Testis (tissue), 3 donors: Measurements from ENCODE around the gene HOXC11. TPM values are rescaled to one million over a fixed set of nuclear protein-coding genes. Genes with fewer than 3 reads are reported as not detected.

Experiments
- DNase-seq: peaks from one replicate; pipeline ENCODE4 v3.0.0-alpha.2; 2019
- H3K27ac ChIP-seq, 2 donors: fragments of 200-600 bp; sonication (generic); one replicate each; pipeline ENCODE4 v1.5.1; 2019
- H3K27me3 ChIP-seq: fragments of 200-600 bp; sonication (generic); one replicate; pipeline ENCODE4 v1.5.1; 2019
- H3K36me3 ChIP-seq: fragments of 200-600 bp; sonication (generic); one replicate; pipeline ENCODE4 v1.5.1; 2017; ENCODE audit warnings: low read depth; ENCODE audit errors: missing control alignments
- H3K4me1 ChIP-seq: fragments of 200-600 bp; sonication (generic); one replicate; pipeline ENCODE4 v1.5.1; 2019
- H3K4me3 ChIP-seq, 2 donors: fragments of 200-600 bp; sonication (generic); one replicate each; pipeline ENCODE4 v1.5.1; 2017 to 2019
- H3K9me3 ChIP-seq: fragments of 200-600 bp; sonication (generic); one replicate; pipeline ENCODE4 v1.5.1; 2017
- CTCF ChIP-seq, 3 experiments: fragments of 450-650 bp in 2 of 3; fragments of 200-600 bp in 1 of 3; sonication (generic) in 1 of 3; IDR thresholded peaks; one replicate each; pipeline ENCODE4 v1.5.1; 2016 to 2019; ENCODE audit warnings: antibody characterized with exemption in 3 of 3, mild to moderate bottlenecking in 2 of 3, moderate library complexity in 1 of 3
- POLR2A ChIP-seq: fragments of 450-650 bp; IDR thresholded peaks from one replicate; pipeline ENCODE4 v1.6.1; 2017; ENCODE audit warnings: antibody characterized with exemption, mild to moderate bottlenecking, moderate library complexity
- WGBS, 2 donors: methylation state at CpG; one replicate each; pipeline ENCODE4 v1.1.5; 2018; 5-methylcytosine and 5-hydroxymethylcytosine counted together
- intact Hi-C: fragments of 100-400 bp; cut with DNase I; formaldehyde crosslinking; loops from one replicate; pipeline ENCODE4 v1.15.1; 2023; ENCODE audit warnings: low total_unique reads
- polyA plus RNA-seq: library from polyadenylated mRNA; stranded (reverse); fragments of 350-450 nt; fragmentation: Illumina TruSeq; extraction: RNeasy Lipid Tissue Mini Kit (QIAGEN cat#74804); gene quantifications from one replicate; pipeline ENCODE4 v1.2.3, GENCODE V29; 2014; ENCODE audit warnings: low read depth, low replicate concordance; ENCODE audit not compliant: insufficient read depth
- total RNA-seq, 2 donors: library from RNA; depleted of rRNA; stranded (reverse); fragments of >200 nt; gene quantifications; one replicate each; pipeline ENCODE4 v1.2.3, GENCODE V29; 2016

HOXC11 gene
- total and polyA plus RNA-seq, 3 donors from 2014 or later = 0.18 to 1.1 (median 0.25) TPM

- Histone ChIP-seq H3K27ac (no peak overlapping the region), H3K9me3 (no peaks in the 10 kb centered on the region), H3K4me1 (peaks cover 19% of the 10 kb centered on the region), H3K27me3 (no peaks in the 10 kb centered on the region), H3K36me3 (no peaks in the 10 kb centered on the region), H3K4me3 (peak overlapping the region in 1 of 2 donors; percentile 61)
- WGBS, 2 donors = 15 to 29% methylated on average over 15 to 50 of the region's 50 CpGs
- TF ChIP-seq POLR2A (no peak), CTCF (IDR thresholded peaks at IDR 0.05) (peak in 1 of 3 experiments; percentile 7)
- intact Hi-C loops = loop anchor here (5.0 to 10.0 kb wide), 2 partner anchors 211 to 216 kb away; no protein-coding TSS in a partner anchor
- no peak for DNase-seq
Measured at GRCh38 chr12:53985994-53986685, 13.2 kb downstream of the HOXC11 start.

DNA sequence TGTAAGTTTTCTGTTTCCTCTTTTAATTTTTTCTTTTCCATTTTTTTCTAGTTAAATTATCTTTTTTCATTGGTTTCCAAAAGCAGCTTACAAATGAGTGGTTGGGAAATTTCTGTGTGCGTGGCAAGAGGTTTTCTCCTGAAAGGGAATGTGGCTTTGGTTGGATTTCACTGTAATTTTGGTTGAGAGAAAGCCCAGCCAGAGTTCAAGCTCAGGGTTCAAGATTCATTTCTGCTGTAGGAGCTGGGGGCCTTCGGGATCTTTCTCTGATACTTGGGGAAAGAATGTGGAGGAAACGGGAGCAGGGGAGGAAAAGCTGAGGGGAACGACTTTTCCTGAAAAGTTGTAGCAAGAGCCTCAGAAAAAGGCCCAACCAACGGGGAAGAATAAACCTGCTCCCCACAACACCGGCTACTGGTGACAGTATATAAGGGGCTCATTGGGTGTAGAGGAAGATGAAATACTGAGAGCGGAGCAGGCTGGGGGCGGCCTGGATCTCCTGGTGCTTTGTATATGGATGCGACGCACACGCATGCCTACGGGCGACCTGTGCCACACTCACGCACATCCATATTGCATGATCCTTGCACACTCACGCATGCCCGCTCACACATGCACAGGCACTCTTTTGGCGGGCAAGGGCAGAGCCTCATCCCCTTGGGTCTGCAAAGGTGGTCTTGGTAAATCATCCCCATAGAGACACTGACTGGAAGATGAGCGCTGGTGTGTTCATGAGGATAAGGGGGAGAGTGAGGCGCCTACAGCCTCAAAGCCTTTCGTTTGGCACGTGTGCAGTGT is 14.0 kb downstream of the HOXC11 start:
- H3K9me3 ChIP-seq = no peaks in the 10 kb centered on the region
- H3K36me3 ChIP-seq = no peaks in the 10 kb centered on the region
- no peak for DNase-seq
- no peak overlapping the region for H3K4me3 ChIP-seq
- TF ChIP-seq CTCF (IDR thresholded peaks at IDR 0.05) (no peak), POLR2A (no peak)
- no peaks in the 10 kb centered on the region for H3K27me3 ChIP-seq
- WGBS, 2 donors = 54 to 69% methylated on average over 21 of the region's 21 CpGs
- intact Hi-C loops = loop anchor here (5.0 to 10.0 kb wide), 2 partner anchors 212 to 215 kb away; no protein-coding TSS in a partner anchor
- no peak overlapping the region for H3K27ac ChIP-seq
- H3K4me1 ChIP-seq = peaks cover 19% of the 10 kb centered on the region

DNA sequence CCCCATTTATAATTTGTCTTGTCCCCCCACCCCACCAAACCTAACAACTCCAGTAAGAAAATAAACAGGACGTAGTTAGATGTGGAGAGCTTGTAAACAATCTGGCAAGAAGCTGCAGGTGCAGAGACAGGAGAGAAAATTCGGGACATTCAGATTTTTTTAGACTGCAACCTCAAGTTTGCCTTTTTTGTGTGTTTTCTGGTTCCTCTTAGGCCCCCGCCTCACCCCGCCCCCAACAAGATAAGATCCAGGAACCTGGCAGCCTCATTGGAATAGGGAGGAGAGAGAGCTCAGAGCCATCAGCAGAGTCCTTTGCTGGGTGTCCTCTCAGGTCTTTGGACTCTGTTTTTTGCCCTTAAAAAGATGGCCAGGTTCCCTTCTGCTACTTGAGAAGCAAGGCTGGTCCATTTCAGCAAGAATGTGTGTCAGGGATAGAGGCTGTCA is 14.9 kb downstream of the HOXC11 start:
- no peak overlapping the region for H3K4me3 ChIP-seq
- H3K27ac ChIP-seq = no peak overlapping the region
- DNase-seq = no peak
- TF ChIP-seq CTCF (IDR thresholded peaks at IDR 0.05) (no peak), POLR2A (no peak)
- no peaks in the 10 kb centered on the region for H3K27me3 ChIP-seq
- no peaks in the 10 kb centered on the region for H3K36me3 ChIP-seq
- no peaks in the 10 kb centered on the region for H3K9me3 ChIP-seq
- H3K4me1 ChIP-seq = peaks cover 19% of the 10 kb centered on the region
- intact Hi-C loops = loop anchor here (5.0 to 10.0 kb wide), 2 partner anchors 213 to 214 kb away; no protein-coding TSS in a partner anchor
- 52 to 56% methylated on average over 4 of the region's 4 CpGs for WGBS, 2 donors

DNA sequence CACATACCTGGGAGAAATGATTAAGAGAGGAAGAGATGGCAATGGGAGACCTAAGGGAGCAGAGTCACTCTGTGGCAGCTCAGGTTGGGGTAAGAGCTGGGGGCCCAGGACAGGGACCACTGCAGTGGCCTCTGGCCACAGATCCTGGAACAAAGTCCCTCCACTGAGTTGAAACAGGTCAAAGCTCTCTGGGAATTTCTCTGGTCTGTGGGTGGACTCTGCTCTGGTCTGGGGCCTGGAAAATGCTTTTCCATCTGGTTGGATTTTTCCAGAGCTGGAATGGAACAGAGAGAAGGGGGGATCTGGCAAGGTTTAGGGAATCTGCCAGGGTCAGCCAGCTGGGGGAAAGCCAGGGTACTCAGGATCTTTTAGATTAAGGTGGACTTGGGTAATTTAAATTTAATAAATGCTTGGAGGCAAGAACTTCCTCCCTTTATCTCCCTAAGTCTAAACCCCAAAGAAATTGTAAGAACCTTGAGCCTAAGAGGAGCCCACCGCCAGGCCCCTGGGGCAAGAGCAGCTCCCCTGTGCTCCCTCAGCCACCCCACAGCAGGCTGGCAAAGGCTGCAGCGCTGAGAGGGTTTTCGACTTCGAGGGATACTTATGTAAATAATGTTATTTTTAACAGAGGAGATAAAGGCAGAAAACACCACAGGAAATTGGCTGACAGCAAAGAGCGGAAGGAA is 15.8 kb downstream of the HOXC11 start:
- intact Hi-C loops = loop anchor here (5.0 to 10.0 kb wide), 2 partner anchors 214 kb away; no protein-coding TSS in a partner anchor
- H3K4me1 ChIP-seq = peaks cover 19% of the 10 kb centered on the region
- no peak for DNase-seq
- H3K27me3 ChIP-seq = no peaks in the 10 kb centered on the region
- no peak overlapping the region for H3K27ac ChIP-seq
- no peak for TF ChIP-seq POLR2A
- TF ChIP-seq CTCF (IDR thresholded peaks at IDR 0.05) = no peak
- H3K4me3 ChIP-seq = no peak overlapping the region
- whole genome bisulfite sequencing, 2 donors = 38 to 49% methylated on average over 5 of the region's 5 CpGs
- H3K9me3 ChIP-seq = no peaks in the 10 kb centered on the region
- H3K36me3 ChIP-seq = no peaks in the 10 kb centered on the region
